Measurements from ENCODE around the gene OTOG. TPM values are rescaled to one million over a fixed set of nuclear protein-coding genes. Genes with fewer than 3 reads are reported as not detected.

Gene OTOG
- total and polyA plus RNA-seq, 2 of the 8 experiments (the other 6 are each of a cell fraction or from before 2014, with no cell fraction given): 0.41 to 1.5 TPM

DNA sequence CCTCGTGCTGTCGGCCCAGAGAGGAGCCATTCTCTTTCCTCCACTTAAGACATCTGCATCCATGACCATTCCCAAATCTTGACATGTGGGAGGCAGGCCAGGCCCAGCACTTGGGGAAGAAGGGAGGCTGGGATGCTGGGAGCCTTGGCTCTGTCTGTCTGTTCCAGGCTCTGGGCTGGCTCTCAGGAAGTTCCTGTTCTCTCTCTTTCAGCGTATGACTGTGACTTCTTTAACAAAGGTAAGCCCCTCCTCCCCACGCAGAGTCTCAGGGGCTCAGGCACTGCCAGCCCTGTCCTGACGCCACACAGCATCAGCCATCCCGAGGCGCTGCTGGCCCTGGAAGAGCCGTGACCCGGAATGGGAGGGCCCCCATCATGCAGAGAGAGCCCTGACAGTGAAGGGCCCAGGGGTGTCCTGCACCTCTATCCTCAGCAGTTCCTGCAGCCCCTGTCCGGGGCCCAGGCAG, 52.4 kb downstream of the OTOG start (continued):
- TF ChIP-seq, protein P1, sequence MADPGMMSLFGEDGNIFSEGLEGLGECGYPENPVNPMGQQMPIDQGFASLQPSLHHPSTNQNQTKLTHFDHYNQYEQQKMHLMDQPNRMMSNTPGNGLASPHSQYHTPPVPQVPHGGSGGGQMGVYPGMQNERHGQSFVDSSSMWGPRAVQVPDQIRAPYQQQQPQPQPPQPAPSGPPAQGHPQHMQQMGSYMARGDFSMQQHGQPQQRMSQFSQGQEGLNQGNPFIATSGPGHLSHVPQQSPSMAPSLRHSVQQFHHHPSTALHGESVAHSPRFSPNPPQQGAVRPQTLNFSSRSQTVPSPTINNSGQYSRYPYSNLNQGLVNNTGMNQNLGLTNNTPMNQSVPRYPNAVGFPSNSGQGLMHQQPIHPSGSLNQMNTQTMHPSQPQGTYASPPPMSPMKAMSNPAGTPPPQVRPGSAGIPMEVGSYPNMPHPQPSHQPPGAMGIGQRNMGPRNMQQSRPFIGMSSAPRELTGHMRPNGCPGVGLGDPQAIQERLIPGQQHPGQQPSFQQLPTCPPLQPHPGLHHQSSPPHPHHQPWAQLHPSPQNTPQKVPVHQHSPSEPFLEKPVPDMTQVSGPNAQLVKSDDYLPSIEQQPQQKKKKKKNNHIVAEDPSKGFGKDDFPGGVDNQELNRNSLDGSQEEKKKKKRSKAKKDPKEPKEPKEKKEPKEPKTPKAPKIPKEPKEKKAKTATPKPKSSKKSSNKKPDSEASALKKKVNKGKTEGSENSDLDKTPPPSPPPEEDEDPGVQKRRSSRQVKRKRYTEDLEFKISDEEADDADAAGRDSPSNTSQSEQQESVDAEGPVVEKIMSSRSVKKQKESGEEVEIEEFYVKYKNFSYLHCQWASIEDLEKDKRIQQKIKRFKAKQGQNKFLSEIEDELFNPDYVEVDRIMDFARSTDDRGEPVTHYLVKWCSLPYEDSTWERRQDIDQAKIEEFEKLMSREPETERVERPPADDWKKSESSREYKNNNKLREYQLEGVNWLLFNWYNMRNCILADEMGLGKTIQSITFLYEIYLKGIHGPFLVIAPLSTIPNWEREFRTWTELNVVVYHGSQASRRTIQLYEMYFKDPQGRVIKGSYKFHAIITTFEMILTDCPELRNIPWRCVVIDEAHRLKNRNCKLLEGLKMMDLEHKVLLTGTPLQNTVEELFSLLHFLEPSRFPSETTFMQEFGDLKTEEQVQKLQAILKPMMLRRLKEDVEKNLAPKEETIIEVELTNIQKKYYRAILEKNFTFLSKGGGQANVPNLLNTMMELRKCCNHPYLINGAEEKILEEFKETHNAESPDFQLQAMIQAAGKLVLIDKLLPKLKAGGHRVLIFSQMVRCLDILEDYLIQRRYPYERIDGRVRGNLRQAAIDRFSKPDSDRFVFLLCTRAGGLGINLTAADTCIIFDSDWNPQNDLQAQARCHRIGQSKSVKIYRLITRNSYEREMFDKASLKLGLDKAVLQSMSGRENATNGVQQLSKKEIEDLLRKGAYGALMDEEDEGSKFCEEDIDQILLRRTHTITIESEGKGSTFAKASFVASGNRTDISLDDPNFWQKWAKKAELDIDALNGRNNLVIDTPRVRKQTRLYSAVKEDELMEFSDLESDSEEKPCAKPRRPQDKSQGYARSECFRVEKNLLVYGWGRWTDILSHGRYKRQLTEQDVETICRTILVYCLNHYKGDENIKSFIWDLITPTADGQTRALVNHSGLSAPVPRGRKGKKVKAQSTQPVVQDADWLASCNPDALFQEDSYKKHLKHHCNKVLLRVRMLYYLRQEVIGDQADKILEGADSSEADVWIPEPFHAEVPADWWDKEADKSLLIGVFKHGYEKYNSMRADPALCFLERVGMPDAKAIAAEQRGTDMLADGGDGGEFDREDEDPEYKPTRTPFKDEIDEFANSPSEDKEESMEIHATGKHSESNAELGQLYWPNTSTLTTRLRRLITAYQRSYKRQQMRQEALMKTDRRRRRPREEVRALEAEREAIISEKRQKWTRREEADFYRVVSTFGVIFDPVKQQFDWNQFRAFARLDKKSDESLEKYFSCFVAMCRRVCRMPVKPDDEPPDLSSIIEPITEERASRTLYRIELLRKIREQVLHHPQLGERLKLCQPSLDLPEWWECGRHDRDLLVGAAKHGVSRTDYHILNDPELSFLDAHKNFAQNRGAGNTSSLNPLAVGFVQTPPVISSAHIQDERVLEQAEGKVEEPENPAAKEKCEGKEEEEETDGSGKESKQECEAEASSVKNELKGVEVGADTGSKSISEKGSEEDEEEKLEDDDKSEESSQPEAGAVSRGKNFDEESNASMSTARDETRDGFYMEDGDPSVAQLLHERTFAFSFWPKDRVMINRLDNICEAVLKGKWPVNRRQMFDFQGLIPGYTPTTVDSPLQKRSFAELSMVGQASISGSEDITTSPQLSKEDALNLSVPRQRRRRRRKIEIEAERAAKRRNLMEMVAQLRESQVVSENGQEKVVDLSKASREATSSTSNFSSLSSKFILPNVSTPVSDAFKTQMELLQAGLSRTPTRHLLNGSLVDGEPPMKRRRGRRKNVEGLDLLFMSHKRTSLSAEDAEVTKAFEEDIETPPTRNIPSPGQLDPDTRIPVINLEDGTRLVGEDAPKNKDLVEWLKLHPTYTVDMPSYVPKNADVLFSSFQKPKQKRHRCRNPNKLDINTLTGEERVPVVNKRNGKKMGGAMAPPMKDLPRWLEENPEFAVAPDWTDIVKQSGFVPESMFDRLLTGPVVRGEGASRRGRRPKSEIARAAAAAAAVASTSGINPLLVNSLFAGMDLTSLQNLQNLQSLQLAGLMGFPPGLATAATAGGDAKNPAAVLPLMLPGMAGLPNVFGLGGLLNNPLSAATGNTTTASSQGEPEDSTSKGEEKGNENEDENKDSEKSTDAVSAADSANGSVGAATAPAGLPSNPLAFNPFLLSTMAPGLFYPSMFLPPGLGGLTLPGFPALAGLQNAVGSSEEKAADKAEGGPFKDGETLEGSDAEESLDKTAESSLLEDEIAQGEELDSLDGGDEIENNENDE (IDR thresholded peaks at IDR 0.05; ENCODE audit: insufficient replicate concordance, low read length): no peak
- TF ChIP-seq ZNF274 (IDR thresholded peaks at IDR 0.05; ENCODE audit: borderline replicate concordance, extremely low read depth, low read length): no peak
- TF ChIP-seq POU5F1 (IDR thresholded peaks at IDR 0.05; ENCODE audit: low read depth, low read length): no peak
- TF ChIP-seq TAF7 (optimal IDR thresholded peaks at IDR 0.05; ENCODE audit: borderline replicate concordance, low read depth, low read length): no peak
- no peak for TF ChIP-seq KDM5A (IDR thresholded peaks at IDR 0.05; ENCODE audit: low read length)
- TF ChIP-seq, protein P2, sequence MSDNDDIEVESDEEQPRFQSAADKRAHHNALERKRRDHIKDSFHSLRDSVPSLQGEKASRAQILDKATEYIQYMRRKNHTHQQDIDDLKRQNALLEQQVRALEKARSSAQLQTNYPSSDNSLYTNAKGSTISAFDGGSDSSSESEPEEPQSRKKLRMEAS (IDR thresholded peaks at IDR 0.05): no peak
- TF ChIP-seq CHD2 (IDR thresholded peaks at IDR 0.05; ENCODE audit: low read length): no peak
